Right cardiac atrium (tissue), 5 donors: ENCODE data around the gene CERS5. TPM values are rescaled to one million over a fixed set of nuclear protein-coding genes. Genes with fewer than 3 reads are reported as not detected.
A peak's percentile ranks its signal among the peaks of the same experiment; 100 is the strongest.

ENCODE experiments used
- ATAC-seq, 2 donors: fragments of 200-7000 bp; cut with Tn5 transposase; one replicate each; pipeline versions ENCODE4 v1.8.0 to v1.9.1; 2020; ENCODE audit warnings: moderate library complexity in 2 of 2, mild to moderate bottlenecking in 1 of 2
- DNase-seq, 3 donors: peaks; one replicate each; pipeline ENCODE4 v3.0.0-alpha.2; 2020
- H3K27ac ChIP-seq: one replicate; pipeline ENCODE4 v1.5.1; 2013; ENCODE audit warnings: mild to moderate bottlenecking, low read length, control low read depth, moderate library complexity
- H3K27me3 ChIP-seq: one replicate; pipeline ENCODE4 v1.6.1; 2013; ENCODE audit not compliant: control insufficient read depth, insufficient read depth
- H3K4me1 ChIP-seq: one replicate; pipeline ENCODE4 v1.6.1; 2013; ENCODE audit warnings: low read length; ENCODE audit not compliant: control insufficient read depth, insufficient read depth
- H3K4me3 ChIP-seq: one replicate; pipeline ENCODE4 v1.5.1; 2013; ENCODE audit warnings: low read length, control low read depth
- H3K9me3 ChIP-seq: one replicate; pipeline ENCODE4 v1.6.1; 2013; ENCODE audit warnings: low read length; ENCODE audit not compliant: control insufficient read depth
- WGBS: extraction: QIAGEN DNeasy Blood & Tissue Kit; methylation state at CpG from one replicate; pipeline ENCODE4 v1.1.7; 2013; 5-methylcytosine and 5-hydroxymethylcytosine counted together
- intact Hi-C, 4 donors: fragments of 100-400 bp; cut with DNase I; formaldehyde crosslinking; loops; one replicate each; pipeline versions ENCODE4 v1.11.0 to v1.14.0; 2022 to 2023
- polyA plus RNA-seq: library from polyadenylated mRNA; stranded (reverse); fragments of 200-250 nt; gene quantifications from one replicate; pipeline ENCODE4 v1.2.3, GENCODE V29; 2013
- total RNA-seq, 4 donors: library from RNA; stranded (reverse); fragmentation: NEBNext Ultra II Directional; extraction: Animal tissue kit (Norgen Biotek cat#: 25700); gene quantifications; one replicate each; pipeline ENCODE4 v1.2.1, GENCODE V29; 2021
- donor health status: healthy with polysubstance abuse.
- donor health status: DM: no; HTN: yes; CAD: no.
- donor health status: DM: no; HTN: no; CAD: no.
- donor health status: DM: no; HTN: yes; CAD: no; lungs with severe emphysema.
- donor health status: DM: yes; HTN: yes; CAD: no.

The CERS5 gene
- total and polyA plus RNA-seq, 5 donors, result 14.0 to 18.8 (median 16.8) TPM

DNA sequence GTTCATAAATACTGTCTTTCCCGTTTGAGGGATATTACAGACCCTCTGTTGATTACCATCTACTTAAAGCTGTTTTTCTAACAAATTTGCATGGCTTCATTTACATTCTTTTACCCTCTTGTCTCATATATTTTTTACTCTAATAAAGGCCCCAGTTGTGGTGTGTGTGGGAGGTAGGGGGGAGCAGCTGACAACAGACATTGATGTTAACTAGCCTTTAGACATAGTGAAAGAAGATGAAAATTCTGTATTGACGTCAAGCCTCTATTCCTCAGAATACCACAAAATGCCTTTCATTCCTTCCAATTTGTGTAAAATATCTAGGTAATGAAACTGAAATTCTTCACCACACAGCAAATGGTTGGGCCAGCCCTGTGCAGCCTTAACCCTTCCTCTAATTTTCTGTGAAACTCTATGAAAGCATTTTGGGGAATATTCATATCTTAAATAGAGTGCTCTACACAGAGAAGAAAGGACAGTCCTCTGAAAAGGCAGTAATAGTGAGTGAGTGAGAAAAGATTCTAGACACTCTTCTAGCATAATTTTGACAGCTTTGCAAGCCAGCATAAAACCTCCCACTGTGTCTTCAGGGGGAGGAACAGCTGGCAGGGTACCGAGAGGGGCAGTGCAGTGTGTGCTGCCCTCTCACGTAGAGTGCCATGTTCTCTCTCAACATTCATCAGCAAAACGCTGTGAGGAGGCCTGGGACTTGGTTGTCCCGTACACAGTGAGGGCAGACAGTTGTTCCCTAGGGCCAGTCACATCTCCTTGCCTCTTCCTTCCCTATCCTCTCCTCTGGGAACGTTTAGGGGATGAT lies 20.1 kb upstream of the CERS5 start:
- Histone ChIP-seq H3K27me3 (no peaks in the 10 kb centered on the region), H3K9me3 (no peaks in the 10 kb centered on the region), H3K4me3 (no peak overlapping the region), H3K4me1 (peaks cover 6% of the 10 kb centered on the region), H3K27ac (no peak overlapping the region)
- 58% methylated on average over 7 of the region's 7 CpGs for WGBS
- intact Hi-C loops, result loop anchor here in 1 of 4 donors (10.0 kb wide), 1 partner anchor 128 kb away; no protein-coding TSS in a partner anchor
- ATAC-seq (peak; percentile 15 to 19), DNase-seq (no peak)

DNA sequence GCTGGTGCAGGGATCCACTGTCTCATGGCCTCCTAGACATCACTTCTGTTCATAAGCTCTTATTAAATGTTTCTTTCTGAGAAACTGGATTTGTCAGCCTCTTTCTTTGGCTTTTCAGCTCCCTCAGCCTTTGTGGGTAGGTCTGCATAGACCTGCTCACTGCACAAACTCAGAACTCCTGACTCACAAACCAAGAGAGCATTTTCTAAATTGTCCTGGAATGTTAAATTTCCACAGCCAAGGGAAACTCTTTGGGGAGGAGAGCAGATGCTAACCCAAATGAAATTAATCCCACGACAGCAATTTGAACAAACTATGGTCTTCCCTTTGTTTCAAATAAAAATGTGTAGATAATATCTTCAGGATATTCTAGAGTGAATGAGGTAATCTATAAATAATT lies 19.5 kb upstream of the CERS5 start:
- no peak overlapping the region for H3K4me3 ChIP-seq
- no peak for DNase-seq
- ATAC-seq, result no peak
- no peak overlapping the region for H3K27ac ChIP-seq
- H3K4me1 ChIP-seq, result peaks cover 6% of the 10 kb centered on the region
- intact Hi-C loops, result loop anchor here in 1 of 4 donors (10.0 kb wide), 1 partner anchor 128 kb away; no protein-coding TSS in a partner anchor
- WGBS, result 58% methylated on average over 1 of the region's 1 CpG
- H3K9me3 ChIP-seq, result no peaks in the 10 kb centered on the region
- no peaks in the 10 kb centered on the region for H3K27me3 ChIP-seq

DNA sequence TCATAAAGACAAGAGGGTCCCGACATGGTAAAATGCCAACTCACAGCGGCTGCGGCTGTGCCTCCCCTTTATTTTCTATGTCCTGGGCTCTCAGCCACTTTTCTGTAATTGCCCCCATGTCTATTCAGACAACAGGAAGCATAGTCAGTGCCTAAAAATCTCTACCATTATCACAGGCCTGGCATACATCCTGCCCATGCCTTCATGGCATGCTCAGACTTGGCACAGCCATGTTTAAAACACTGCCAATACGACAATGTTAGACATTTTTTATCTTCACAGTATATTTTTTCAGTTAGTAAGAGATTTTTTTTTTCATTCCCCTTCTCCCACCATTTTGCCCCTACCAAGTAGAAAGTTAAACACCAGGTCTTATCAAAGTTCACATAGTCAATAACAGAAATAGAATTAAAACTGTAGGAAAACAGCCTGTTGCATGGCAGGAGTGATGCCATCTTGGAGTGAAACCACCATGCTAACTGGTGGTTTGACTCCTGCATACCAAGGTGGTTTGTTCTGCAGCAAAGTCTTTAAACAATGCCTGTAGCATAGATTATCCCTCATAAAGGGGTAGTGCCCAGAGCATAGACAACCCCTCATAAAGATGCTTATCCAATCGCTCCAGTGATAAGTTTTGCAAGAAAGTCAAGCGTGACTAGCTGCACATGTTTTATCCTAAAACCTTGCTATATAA lies 18.9 kb upstream of the CERS5 start:
- Histone ChIP-seq H3K9me3 (no peaks in the 10 kb centered on the region), H3K27me3 (no peaks in the 10 kb centered on the region), H3K4me3 (no peak overlapping the region), H3K27ac (no peak overlapping the region), H3K4me1 (peaks cover 6% of the 10 kb centered on the region)
- 70% methylated on average over 6 of the region's 6 CpGs for WGBS
- DNase-seq (no peak), ATAC-seq (peak in 1 of 2 donors; percentile 38)
- intact Hi-C loops, result loop anchor here in 1 of 4 donors (10.0 kb wide), 1 partner anchor 129 kb away; no protein-coding TSS in a partner anchor

DNA sequence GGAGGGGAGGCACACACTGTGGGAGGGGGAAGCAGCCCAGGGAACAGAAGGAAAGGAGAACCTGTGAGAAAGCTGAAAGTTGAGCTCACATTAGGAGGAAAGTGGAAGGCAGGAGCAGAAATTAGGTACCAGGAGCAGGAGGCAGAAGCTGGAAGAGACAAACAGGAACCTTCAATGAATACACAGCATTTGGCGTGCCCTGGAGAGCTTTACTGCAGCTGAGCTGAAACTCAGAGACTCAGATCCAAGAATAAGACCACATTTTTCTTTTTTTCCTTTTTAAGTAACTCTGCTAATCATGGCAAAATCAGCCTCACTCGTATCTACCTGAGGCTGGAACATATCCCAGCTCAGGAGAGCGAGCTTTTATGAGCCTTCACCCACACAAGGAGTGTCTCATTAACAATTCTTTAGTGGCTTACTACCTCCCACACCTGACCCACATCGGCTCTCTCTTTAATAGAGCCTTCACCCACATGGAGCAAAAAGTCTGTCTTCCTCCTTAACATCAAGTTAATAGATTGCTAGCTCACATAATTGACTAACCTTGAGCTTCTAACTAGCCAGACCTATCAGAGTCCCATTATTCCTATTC lies 18.2 kb upstream of the CERS5 start:
- no peak overlapping the region for H3K27ac ChIP-seq
- H3K9me3 ChIP-seq, result no peaks in the 10 kb centered on the region
- intact Hi-C loops, result loop anchor here in 1 of 4 donors (10.0 kb wide), 1 partner anchor 129 kb away; no protein-coding TSS in a partner anchor
- no peak overlapping the region for H3K4me3 ChIP-seq
- no peaks in the 10 kb centered on the region for H3K27me3 ChIP-seq
- WGBS, result 83% methylated on average over 4 of the region's 4 CpGs
- ATAC-seq (no peak), DNase-seq (no peak)
- peaks cover 6% of the 10 kb centered on the region for H3K4me1 ChIP-seq

DNA sequence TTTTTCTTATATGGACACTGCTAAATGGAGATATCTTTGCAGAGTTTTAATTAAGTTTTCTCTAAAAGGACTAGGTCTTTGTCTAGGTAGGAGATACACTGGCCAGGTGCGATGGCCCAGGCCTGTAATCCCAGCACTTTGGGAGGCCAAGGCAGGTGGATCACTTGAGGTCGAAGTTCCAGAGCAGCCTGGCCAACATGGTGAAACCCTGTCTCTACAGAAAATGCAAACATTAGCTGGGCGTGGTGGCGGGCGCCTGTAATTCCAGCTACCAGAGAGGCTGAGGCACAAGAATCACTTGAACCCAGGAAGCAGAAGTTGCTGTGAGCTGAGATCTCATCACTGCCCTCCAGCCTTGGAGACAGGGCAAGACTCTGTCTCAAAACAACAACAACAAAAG lies 17.1 kb upstream of the CERS5 start:
- Histone ChIP-seq H3K27me3 (no peaks in the 10 kb centered on the region), H3K4me3 (no peak overlapping the region), H3K4me1 (peaks cover 6% of the 10 kb centered on the region), H3K9me3 (no peaks in the 10 kb centered on the region), H3K27ac (no peak overlapping the region)
- 94% methylated on average over 5 of the region's 5 CpGs for WGBS
- intact Hi-C loops, result loop anchor here in 1 of 4 donors (10.0 kb wide), 1 partner anchor 131 kb away; no protein-coding TSS in a partner anchor
- no peak for DNase-seq
- no peak for ATAC-seq

DNA sequence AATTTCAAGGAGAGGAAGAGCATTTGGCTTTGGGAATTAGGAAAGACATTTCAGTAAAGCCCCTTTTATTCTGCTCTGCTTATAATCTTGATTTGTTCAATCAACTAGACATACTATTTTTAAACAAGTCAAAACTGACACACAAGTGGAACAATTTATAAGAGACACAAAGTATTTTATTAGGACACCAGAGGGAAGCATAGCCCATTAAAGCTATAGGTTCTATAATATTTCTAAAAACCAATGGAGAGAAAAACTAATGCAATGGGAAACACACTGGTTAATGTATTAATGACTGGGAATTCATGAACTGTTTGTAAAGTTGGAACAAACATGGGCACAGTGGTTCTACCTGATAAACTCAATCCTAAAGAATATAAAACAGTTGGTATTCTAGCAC lies 15.3 kb upstream of the CERS5 start:
- Histone ChIP-seq H3K27me3 (no peaks in the 10 kb centered on the region), H3K27ac (no peak overlapping the region), H3K4me1 (peaks cover under 1% of the 10 kb centered on the region), H3K9me3 (no peaks in the 10 kb centered on the region), H3K4me3 (no peak overlapping the region)
- ATAC-seq, result no peak
- intact Hi-C loops, result loop anchor here in 1 of 4 donors (10.0 kb wide), 1 partner anchor 132 kb away; no protein-coding TSS in a partner anchor
- no peak for DNase-seq

DNA sequence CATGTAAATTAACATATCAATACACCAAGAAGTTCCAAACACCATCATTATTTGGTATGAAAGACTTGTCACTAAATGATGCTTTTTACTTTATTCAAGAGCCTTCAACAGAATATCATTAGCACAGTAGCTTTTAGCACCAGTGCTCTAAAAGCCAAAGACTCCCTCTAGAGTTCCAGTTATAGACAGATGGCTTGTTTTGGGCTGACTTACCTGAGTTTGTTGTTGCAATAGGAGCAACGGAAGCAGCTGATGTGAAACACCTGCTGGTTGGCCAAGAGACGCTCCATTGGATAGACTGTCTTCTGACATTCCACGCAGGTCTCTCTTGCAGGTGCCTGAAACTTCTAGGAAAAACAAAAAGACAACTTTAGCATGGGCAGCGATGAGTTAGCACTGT lies 14.5 kb upstream of the CERS5 start:
- Histone ChIP-seq H3K4me1 (no peaks in the 10 kb centered on the region), H3K4me3 (no peak overlapping the region), H3K9me3 (no peaks in the 10 kb centered on the region), H3K27ac (no peak overlapping the region), H3K27me3 (no peaks in the 10 kb centered on the region)
- WGBS, result 90% methylated on average over 4 of the region's 4 CpGs
- intact Hi-C loops, result loop anchor here in 1 of 4 donors (10.0 kb wide), 1 partner anchor 133 kb away; no protein-coding TSS in a partner anchor
- no peak for ATAC-seq
- no peak for DNase-seq

DNA sequence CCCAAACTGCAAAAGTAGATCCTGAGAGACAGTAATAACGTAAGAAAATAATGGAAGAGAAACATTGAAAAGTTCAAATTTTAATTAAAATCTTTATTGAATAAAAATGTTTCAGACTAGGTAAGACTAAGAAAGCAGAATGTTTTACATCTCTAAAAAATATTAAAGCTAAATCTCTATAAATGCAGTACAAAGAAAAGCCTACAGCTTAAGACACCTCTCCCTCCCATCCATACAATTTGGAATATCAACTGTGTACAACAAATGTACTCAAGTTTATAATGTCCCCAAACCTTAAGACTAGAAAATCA lies 8.5 kb upstream of the CERS5 start:
- no peaks in the 10 kb centered on the region for H3K9me3 ChIP-seq
- DNase-seq (no peak), ATAC-seq (no peak)
- H3K4me3 ChIP-seq, result no peak overlapping the region
- intact Hi-C loops, result loop anchor here (2.0 to 10.0 kb wide), 5 partner anchors 88 to 211 kb away; partner anchors contain the start of genes AQP5 (in 2 of the 4) and SMARCD1 (in 2 of the 4)
- H3K27me3 ChIP-seq, result no peaks in the 10 kb centered on the region
- WGBS, result 23% methylated on average over 1 of the region's 1 CpG
- H3K4me1 ChIP-seq, result no peaks in the 10 kb centered on the region
- no peak overlapping the region for H3K27ac ChIP-seq

DNA sequence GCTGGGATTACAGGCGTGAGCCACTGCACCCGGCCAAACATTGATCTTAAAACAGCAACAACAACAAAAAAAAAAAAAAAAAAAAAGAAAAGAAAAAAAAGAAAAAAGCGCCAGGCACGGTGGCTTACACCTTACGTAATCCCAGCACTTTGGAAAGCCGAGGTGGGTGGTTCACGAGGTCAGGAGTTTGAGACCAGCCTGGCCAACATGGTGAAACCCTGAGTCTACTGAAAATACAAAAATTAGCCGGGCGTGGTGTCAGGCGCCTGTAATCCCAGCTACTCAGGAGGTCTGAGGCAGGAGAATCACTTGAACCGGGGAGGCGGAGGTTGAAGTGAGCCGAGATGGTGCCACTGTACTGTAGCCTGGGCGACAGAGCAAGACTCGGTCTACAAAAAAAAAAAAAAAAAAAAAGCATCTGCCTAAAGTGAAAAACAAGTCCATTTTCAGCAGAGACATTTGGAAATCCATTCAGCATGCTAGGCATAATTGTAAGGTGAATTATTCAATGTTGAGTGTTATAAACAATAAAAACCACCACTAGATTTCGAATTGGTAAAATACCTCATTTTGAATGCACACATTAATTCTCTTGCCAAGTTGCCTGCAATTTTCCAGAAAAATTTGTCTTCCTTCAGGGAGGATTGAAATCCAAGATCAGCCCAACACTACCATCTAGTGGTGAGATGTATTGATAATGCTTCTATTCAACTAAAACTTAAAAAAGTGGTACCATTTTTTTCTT lies 8.0 kb upstream of the CERS5 start:
- Histone ChIP-seq H3K4me1 (no peaks in the 10 kb centered on the region), H3K9me3 (no peaks in the 10 kb centered on the region), H3K27ac (no peak overlapping the region), H3K27me3 (no peaks in the 10 kb centered on the region), H3K4me3 (no peak overlapping the region)
- WGBS, result 70% methylated on average over 16 of the region's 16 CpGs
- intact Hi-C loops, result loop anchor here (2.0 to 10.0 kb wide), 5 partner anchors 88 to 210 kb away; partner anchors contain the start of genes AQP5 (in 2 of the 4) and SMARCD1 (in 2 of the 4)
- ATAC-seq (no peak), DNase-seq (no peak)

DNA sequence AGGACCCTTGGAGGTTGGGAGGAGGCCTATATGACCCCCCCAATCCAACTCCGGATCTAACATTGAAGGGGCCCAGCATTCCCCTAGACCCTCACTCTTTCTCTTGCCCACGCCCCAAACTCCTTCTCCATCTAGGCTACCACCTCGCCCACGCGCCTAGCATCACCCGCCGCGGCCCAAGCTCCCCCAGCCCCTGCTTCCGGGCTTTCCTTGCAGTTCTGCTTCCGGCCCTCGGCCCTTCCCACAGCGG lies 445 bp downstream of the CERS5 start:
- H3K4me1 ChIP-seq, result no peaks in the 10 kb centered on the region
- WGBS, result 0% methylated on average over 12 of the region's 12 CpGs
- H3K27me3 ChIP-seq, result no peaks in the 10 kb centered on the region
- no peaks in the 10 kb centered on the region for H3K9me3 ChIP-seq
- ATAC-seq (peak; percentile 27 to 40), DNase-seq (peak in 2 of 3 donors; percentile 52 to 78)
- peak overlapping the region; percentile 88 for H3K27ac ChIP-seq
- H3K4me3 ChIP-seq, result peak overlapping the region; percentile 94
- intact Hi-C loops, result loop anchor here in 1 of 4 donors (10.0 kb wide), 1 partner anchor 52 kb away; the partner anchor contains the start of gene COX14
